ENCODE measurements around the gene KRT28.

The KRT28 gene

DNA sequence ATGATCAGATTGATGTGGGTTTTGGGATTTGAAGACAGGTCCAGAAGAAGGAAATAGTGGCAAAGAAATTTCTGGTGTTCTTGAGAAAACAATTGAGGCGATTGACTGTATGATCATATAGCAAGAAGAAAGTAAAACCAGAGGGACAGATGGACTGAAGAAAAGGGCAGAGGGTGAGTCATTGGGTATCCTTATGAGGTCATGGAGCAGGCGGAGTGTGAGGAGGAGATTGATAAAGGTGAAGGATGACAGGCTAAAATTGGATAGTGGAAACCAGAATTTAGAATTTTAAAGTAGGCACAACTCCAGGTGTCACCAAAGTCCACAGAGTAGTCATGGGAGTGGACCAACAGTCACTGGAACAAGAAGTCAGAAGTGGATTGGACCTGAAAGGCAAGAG lies 1.4 kb upstream of the KRT28 start:
- no peak overlapping the region for H3K4me3 ChIP-seq (ENCODE audit: low read depth, low read length)
- H3K36me3 ChIP-seq (ENCODE audit: control insufficient read depth, insufficient read depth, low read length), result no peaks in the 10 kb centered on the region
- no peak overlapping the region for H3K27ac ChIP-seq (ENCODE audit: low read depth, low read length)
- peaks cover 49% of the 10 kb centered on the region for H3K27me3 ChIP-seq (ENCODE audit: control insufficient read depth, insufficient read depth, low read length)
- H3K9ac ChIP-seq (ENCODE audit: low read length), result no peak overlapping the region
- H3K4me1 ChIP-seq (ENCODE audit: control insufficient read depth, insufficient read depth, low read length), result no peaks in the 10 kb centered on the region
- no peaks in the 10 kb centered on the region for H3K9me3 ChIP-seq (ENCODE audit: control insufficient read depth, insufficient read depth, low read depth, low read length)

DNA sequence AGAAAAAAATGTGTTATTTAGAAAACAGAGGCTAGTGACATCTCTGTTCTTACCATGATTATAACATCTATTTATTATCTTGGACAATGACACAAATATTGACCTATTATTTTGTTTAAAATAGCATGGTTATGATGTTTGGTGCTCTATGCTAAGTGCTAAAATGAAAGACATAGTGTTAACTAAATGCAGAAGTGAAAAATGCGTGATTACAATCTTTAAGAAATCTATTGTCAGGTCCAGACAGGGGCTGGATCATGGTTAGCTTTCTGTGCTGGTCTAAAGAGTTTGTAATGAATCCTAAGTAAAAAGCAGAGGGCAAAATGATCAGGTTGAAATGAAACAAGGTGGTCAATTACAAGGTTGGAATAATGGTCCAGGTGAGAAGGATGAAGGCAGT lies 622 bp upstream of the KRT28 start:
- H3K36me3 ChIP-seq (ENCODE audit: control insufficient read depth, insufficient read depth, low read length), result no peaks in the 10 kb centered on the region
- no peaks in the 10 kb centered on the region for H3K4me1 ChIP-seq (ENCODE audit: control insufficient read depth, insufficient read depth, low read length)
- H3K27ac ChIP-seq (ENCODE audit: low read depth, low read length), result no peak overlapping the region
- no peaks in the 10 kb centered on the region for H3K9me3 ChIP-seq (ENCODE audit: control insufficient read depth, insufficient read depth, low read depth, low read length)
- peaks cover 41% of the 10 kb centered on the region for H3K27me3 ChIP-seq (ENCODE audit: control insufficient read depth, insufficient read depth, low read length)
- no peak overlapping the region for H3K9ac ChIP-seq (ENCODE audit: low read length)
- H3K4me3 ChIP-seq (ENCODE audit: low read depth, low read length), result no peak overlapping the region

DNA sequence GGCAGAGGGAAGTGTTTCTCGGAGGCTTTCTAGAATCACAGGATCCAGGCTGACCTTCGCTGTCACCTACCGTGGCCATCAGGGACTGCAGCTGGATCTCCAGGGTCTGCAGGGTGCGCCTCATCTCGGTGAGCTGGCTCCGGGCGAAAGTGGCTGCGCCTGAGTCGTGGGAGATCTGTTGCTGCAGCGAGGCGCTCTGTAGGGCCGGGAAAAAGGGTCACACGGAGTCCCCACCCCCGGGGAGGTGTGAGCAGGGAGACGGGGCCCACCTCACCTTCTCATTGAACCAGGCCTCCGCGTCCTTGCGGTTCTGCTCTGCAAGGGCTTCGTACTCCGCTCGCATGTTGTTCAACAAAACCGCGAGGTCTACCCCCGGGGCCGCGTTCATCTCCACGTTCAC lies 2.9 kb downstream of the KRT28 start:
- Histone ChIP-seq H3K36me3 (ENCODE audit: control insufficient read depth, insufficient read depth, low read length) (no peaks in the 10 kb centered on the region), H3K27me3 (ENCODE audit: control insufficient read depth, insufficient read depth, low read length) (peaks cover 25% of the 10 kb centered on the region), H3K9ac (ENCODE audit: low read length) (no peak overlapping the region)

DNA sequence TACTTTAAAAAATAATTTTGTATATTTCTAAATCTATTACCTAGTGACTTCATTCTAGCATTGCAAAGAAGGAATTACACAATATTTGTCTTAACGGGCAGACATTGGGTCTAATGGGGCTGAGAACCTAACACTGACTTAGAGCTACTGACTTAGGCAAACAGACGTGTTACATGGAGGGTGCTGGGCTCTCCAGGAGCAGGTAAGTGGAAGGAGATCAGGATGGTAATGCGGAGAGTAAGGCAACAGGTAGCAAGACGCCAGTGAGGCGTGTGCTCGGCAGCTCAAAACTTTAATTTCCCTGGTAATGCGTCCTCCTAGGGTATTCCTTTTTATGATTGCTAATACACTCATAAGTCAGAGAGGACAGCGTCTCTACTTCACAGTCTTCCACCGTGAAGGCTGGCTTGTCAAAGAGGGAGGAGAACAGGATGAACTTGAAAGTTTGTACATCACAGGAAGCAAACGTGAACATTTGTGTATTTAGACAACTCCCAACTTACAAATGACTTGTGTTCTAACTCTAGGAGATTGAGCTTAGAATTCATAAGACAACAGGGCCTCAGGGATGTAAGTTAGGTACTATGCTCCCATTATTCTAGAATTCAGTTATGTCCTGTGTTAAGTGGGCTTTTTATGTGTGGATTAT lies 4.6 kb downstream of the KRT28 start:
- Histone ChIP-seq H3K27me3 (ENCODE audit: control insufficient read depth, insufficient read depth, low read length) (peaks cover 8% of the 10 kb centered on the region), H3K36me3 (ENCODE audit: control insufficient read depth, insufficient read depth, low read length) (no peaks in the 10 kb centered on the region), H3K4me1 (ENCODE audit: control insufficient read depth, insufficient read depth, low read length) (no peaks in the 10 kb centered on the region), H3K9ac (ENCODE audit: low read length) (no peak overlapping the region), H3K9me3 (ENCODE audit: control insufficient read depth, insufficient read depth, low read depth, low read length) (no peaks in the 10 kb centered on the region), H3K27ac (ENCODE audit: low read depth, low read length) (no peak overlapping the region), H3K4me3 (ENCODE audit: low read depth, low read length) (no peak overlapping the region)

More for the DNA sequence above, 2.9 kb downstream of the KRT28 start:
- no peak overlapping the region for H3K27ac ChIP-seq (ENCODE audit: low read depth, low read length)
- no peaks in the 10 kb centered on the region for H3K9me3 ChIP-seq (ENCODE audit: control insufficient read depth, insufficient read depth, low read depth, low read length)
- H3K4me3 ChIP-seq (ENCODE audit: low read depth, low read length), result no peak overlapping the region
- no peaks in the 10 kb centered on the region for H3K4me1 ChIP-seq (ENCODE audit: control insufficient read depth, insufficient read depth, low read length)

DNA sequence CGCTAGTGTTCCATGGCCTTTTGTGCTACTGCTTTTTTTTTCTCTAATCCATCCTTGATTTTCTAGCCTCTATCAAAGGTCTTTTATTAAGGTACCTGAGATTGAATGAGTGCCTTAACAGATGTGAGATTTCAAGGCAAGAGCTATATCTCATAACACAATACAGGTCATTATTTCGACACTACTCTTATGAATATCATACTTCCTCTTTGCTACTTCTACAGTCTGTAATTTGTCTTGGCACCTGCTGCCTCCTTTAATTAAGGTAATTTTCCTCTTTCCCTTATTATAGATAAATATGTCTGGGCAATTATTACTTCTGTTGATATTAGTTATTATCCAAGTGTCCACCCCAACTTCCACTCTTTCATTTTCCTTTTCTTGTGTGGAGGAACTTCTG lies 5.3 kb downstream of the KRT28 start:
- Histone ChIP-seq H3K27ac (ENCODE audit: low read depth, low read length) (no peak overlapping the region), H3K4me3 (ENCODE audit: low read depth, low read length) (no peak overlapping the region), H3K4me1 (ENCODE audit: control insufficient read depth, insufficient read depth, low read length) (no peaks in the 10 kb centered on the region), H3K27me3 (ENCODE audit: control insufficient read depth, insufficient read depth, low read length) (peaks cover 3% of the 10 kb centered on the region), H3K9ac (ENCODE audit: low read length) (no peak overlapping the region), H3K9me3 (ENCODE audit: control insufficient read depth, insufficient read depth, low read depth, low read length) (no peaks in the 10 kb centered on the region), H3K36me3 (ENCODE audit: control insufficient read depth, insufficient read depth, low read length) (no peaks in the 10 kb centered on the region)

DNA sequence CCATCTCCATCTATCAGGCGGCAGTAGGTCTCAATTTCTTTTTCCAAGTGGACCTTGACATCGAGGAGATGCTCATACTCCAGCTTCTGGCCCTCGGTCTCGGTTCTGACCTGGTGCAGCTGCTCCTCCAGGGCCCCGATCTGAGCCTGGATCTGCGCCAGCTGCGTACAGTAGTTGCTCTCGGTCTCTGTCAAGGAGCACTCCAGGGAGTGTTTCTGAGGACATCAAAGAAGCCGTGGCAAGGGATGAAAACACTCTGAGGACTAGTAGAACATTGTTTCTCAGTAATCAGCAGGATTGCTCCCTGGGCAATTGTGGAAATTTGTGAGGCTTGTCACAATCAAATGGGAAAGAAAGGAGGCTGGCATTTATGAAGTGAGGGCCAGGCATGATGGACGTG lies 5.9 kb downstream of the KRT28 start:
- Histone ChIP-seq H3K9ac (ENCODE audit: low read length) (no peak overlapping the region), H3K27ac (ENCODE audit: low read depth, low read length) (no peak overlapping the region), H3K9me3 (ENCODE audit: control insufficient read depth, insufficient read depth, low read depth, low read length) (no peaks in the 10 kb centered on the region), H3K27me3 (ENCODE audit: control insufficient read depth, insufficient read depth, low read length) (no peaks in the 10 kb centered on the region; the same call in 1 of the 2 replicates), H3K4me3 (ENCODE audit: low read depth, low read length) (no peak overlapping the region), H3K36me3 (ENCODE audit: control insufficient read depth, insufficient read depth, low read length) (no peaks in the 10 kb centered on the region), H3K4me1 (ENCODE audit: control insufficient read depth, insufficient read depth, low read length) (no peaks in the 10 kb centered on the region)

DNA sequence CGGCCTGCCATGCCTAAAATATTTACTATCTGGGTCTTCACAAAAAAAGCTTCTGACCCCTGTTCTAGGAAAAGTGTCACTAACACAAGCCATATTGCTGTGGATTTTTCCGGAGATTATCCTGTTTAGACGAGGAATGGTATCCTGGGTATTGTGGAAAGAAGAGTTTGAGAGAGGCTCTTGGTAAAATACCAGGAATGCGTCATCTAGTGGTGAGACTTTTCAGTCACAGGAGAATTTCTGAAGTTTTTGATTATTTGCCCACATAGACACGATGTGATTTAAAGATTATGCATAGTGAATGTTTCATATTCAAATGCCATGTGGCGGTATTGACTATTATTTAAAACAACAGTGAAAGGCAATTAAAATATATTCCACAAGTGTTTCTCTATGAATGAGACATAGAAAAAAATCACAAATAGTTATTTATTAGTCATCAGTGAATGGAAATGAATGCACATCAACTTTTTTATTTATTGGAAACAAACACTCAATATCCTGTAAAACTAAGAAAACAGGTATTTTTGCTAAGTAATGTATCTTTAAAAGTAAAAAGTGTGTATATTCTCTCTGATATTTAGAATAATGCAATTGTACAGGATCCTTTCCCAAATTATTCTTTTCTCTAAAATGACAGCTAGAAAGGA lies 7.8 kb downstream of the KRT28 start:
- Histone ChIP-seq H3K27ac (ENCODE audit: low read depth, low read length) (no peak overlapping the region), H3K27me3 (ENCODE audit: control insufficient read depth, insufficient read depth, low read length) (no peaks in the 10 kb centered on the region; the same call in 1 of the 2 replicates), H3K9me3 (ENCODE audit: control insufficient read depth, insufficient read depth, low read depth, low read length) (no peaks in the 10 kb centered on the region), H3K36me3 (ENCODE audit: control insufficient read depth, insufficient read depth, low read length) (no peaks in the 10 kb centered on the region), H3K4me1 (ENCODE audit: control insufficient read depth, insufficient read depth, low read length) (no peaks in the 10 kb centered on the region), H3K9ac (ENCODE audit: low read length) (no peak overlapping the region), H3K4me3 (ENCODE audit: low read depth, low read length) (no peak overlapping the region)

DNA sequence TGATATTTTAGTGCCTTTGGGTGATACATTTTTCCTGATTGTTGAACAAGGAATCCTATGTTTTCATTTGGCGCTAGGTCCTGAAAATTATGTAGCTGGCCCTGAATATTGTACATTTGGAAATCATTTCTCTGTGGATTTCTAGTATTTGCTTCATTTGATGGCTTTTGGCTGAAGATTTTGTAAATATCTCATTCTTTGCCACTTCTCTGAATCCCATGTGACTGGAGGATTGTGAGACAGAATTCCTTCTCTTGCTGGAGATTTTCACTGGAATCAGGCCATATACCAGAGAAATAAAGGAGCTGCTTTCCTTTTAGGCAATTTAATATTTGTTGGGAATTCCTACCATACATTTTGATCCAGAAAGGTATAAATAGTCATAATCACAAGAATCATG lies 8.6 kb downstream of the KRT28 start:
- Histone ChIP-seq H3K27ac (ENCODE audit: low read depth, low read length) (no peak overlapping the region), H3K9me3 (ENCODE audit: control insufficient read depth, insufficient read depth, low read depth, low read length) (no peaks in the 10 kb centered on the region), H3K9ac (ENCODE audit: low read length) (no peak overlapping the region), H3K4me3 (ENCODE audit: low read depth, low read length) (no peak overlapping the region), H3K27me3 (ENCODE audit: control insufficient read depth, insufficient read depth, low read length) (no peaks in the 10 kb centered on the region; the same call in 1 of the 2 replicates), H3K4me1 (ENCODE audit: control insufficient read depth, insufficient read depth, low read length) (no peaks in the 10 kb centered on the region), H3K36me3 (ENCODE audit: control insufficient read depth, insufficient read depth, low read length) (no peaks in the 10 kb centered on the region)

DNA sequence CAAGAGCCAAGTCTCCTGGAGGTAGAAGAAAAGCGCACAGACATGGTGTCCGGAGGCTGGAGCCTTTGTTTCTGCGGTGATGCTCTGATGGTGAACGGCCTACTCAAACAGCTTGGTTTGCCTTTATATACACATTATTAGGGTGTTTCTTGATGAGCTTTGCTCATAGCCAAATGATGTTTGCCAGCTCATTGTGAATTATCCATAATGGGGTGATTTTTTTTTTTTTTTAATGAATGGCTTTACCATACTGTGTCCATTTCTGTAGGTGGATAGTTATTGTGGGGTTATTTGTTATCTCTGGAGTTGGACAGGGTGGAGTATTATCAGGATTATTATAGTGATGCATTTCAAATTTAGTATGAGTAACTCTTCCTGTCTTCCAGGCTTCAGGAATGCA lies 17.3 kb downstream of the KRT28 start, which contains the start of gene KRT27:
KRT27 (minus strand) TSS at position 101 of the 400 bp plus-strand sequence; CDS start at position 44, 57 bp downstream.
- H3K9me3 ChIP-seq (ENCODE audit: control insufficient read depth, insufficient read depth, low read depth, low read length), result no peaks in the 10 kb centered on the region
- no peak within 1 kb of the TSS for H3K4me3 ChIP-seq (ENCODE audit: low read depth, low read length)
- no peaks in the 10 kb centered on the region for H3K4me1 ChIP-seq (ENCODE audit: control insufficient read depth, insufficient read depth, low read length)
- no peak within 1 kb of the TSS for H3K9ac ChIP-seq (ENCODE audit: low read length)
- no peaks in the 10 kb centered on the region for H3K36me3 ChIP-seq (ENCODE audit: control insufficient read depth, insufficient read depth, low read length)
- peaks cover 29% of the 10 kb centered on the region for H3K27me3 ChIP-seq (ENCODE audit: control insufficient read depth, insufficient read depth, low read length)
- no peak within 1 kb of the TSS for H3K27ac ChIP-seq (ENCODE audit: low read depth, low read length)

DNA sequence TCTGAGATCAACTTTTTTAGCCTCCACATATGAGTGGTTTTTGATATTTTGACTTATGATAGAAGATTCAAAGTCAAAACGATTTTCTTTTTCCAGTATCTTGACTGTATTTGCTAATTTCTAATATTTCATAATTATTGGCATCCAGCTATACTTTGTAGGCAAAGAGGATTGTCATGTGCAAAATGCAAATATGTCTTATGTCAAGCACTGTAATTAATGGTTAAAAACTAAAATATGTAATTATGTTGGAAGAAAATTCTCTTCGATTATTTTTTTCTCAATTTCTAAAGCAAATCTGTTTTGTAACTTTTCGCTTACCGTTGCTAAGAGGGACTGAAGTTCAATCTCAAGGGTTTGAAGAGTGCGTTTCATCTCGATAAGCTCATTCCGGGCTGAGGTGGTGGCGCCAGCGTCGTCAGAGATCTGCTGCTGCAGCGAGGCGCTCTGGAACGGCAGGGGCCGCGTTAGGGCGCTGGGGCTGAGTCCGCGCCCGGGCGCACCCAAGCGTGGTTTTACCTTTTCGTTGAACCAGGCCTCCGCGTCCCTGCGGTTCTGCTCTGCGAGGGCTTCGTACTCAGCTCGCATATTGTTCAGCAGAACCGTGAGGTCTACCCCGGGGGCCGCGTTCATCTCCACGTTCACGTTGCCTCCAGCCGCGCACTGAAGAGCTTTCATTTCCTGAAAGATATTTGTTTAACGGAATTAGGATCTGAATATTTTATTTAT lies 20.4 kb downstream of the KRT28 start:
- H3K4me1 ChIP-seq (ENCODE audit: control insufficient read depth, insufficient read depth, low read length), result no peaks in the 10 kb centered on the region
- no peak overlapping the region for H3K9ac ChIP-seq (ENCODE audit: low read length)
- H3K36me3 ChIP-seq (ENCODE audit: control insufficient read depth, insufficient read depth, low read length), result no peaks in the 10 kb centered on the region
- peaks cover 34% of the 10 kb centered on the region for H3K27me3 ChIP-seq (ENCODE audit: control insufficient read depth, insufficient read depth, low read length)
- H3K9me3 ChIP-seq (ENCODE audit: control insufficient read depth, insufficient read depth, low read depth, low read length), result no peaks in the 10 kb centered on the region
- H3K4me3 ChIP-seq (ENCODE audit: low read depth, low read length), result no peak overlapping the region; the same call in 1 of the 2 replicates
- H3K27ac ChIP-seq (ENCODE audit: low read depth, low read length), result no peak overlapping the region

DNA sequence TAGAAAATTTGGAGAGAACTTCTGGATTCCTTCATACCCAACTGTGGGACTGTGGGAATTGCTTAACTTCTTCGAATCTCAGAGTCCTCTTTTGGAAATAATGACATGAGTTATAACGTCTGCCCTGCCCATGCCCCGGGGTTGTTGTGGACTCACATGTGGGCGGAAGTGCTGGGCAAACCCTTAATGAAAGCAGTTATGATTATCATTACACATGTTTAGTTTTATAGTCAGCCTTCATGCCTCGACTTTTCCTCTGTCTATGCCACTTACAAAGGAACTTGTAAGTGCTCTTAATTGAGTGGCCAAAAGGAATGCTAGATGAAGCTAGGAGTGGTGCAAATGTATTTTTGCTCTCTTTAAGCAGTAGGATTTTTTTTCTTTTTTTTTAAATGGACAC lies 21.3 kb downstream of the KRT28 start:
- H3K27ac ChIP-seq (ENCODE audit: low read depth, low read length), result no peak overlapping the region
- no peak overlapping the region for H3K9ac ChIP-seq (ENCODE audit: low read length)
- H3K4me1 ChIP-seq (ENCODE audit: control insufficient read depth, insufficient read depth, low read length), result no peaks in the 10 kb centered on the region
- no peak overlapping the region for H3K4me3 ChIP-seq (ENCODE audit: low read depth, low read length)
- H3K36me3 ChIP-seq (ENCODE audit: control insufficient read depth, insufficient read depth, low read length), result no peaks in the 10 kb centered on the region
- peaks cover 34% of the 10 kb centered on the region for H3K27me3 ChIP-seq (ENCODE audit: control insufficient read depth, insufficient read depth, low read length)
- H3K9me3 ChIP-seq (ENCODE audit: control insufficient read depth, insufficient read depth, low read depth, low read length), result no peaks in the 10 kb centered on the region

Data from HUES6 (cell line).